A549 treated with Mapracorat at 1 μM for 4 hours (cell line): ENCODE measurements around the gene FBXO22. TPM values are rescaled to one million over a fixed set of nuclear protein-coding genes. Genes with fewer than 3 reads are reported as not detected.

ENCODE experiments used
- total RNA-seq: library from RNA; stranded (reverse); fragments of 200-300 nt; extraction: Qiagen RNA extraction; gene quantifications from 5 replicates; pipeline ENCODE4 v1.2.3, GENCODE V29; 2022

FBXO22 gene
- total RNA-seq: 66.0 to 84.9 TPM (median 74.4 TPM) in 5 replicates

GRCh38 chr15:75903331-75904239 is at the start of gene FBXO22:
TSS of gene FBXO22 (plus strand) at chr15:75903878. CDS start at chr15:75903964, 86 bp downstream.

Other genes with a start within 250 kb of the FBXO22 start
- 0.06 to 0.13 TPM (median 0.10 TPM) in 5 replicates for gene CSPG4, start 191.0 kb upstream of the FBXO22 start, total RNA-seq
- 35.4 to 44.2 TPM (median 40.0 TPM) in 5 replicates for gene UBE2Q2, start 60.4 kb upstream of the FBXO22 start, total RNA-seq
- 0.44 to 1.3 TPM (median 0.73 TPM) in 5 replicates for gene NRG4, start 108.5 kb downstream of the FBXO22 start, total RNA-seq
- 0.11 to 0.16 TPM (median 0.14 TPM) in 5 replicates for gene TMEM266, start 156.1 kb downstream of the FBXO22 start, total RNA-seq